GM21717 (cell line): Measurements from ENCODE around the gene NEMP1.

ENCODE experiments used
- ATAC-seq: cut with Tn5 transposase; IDR thresholded peaks from one replicate; pipeline ENCODE4 v1.9.1; 2021; ENCODE audit warnings: mild to moderate bottlenecking, moderate library complexity; ENCODE audit not compliant: unreplicated experiment

NEMP1 gene

DNA sequence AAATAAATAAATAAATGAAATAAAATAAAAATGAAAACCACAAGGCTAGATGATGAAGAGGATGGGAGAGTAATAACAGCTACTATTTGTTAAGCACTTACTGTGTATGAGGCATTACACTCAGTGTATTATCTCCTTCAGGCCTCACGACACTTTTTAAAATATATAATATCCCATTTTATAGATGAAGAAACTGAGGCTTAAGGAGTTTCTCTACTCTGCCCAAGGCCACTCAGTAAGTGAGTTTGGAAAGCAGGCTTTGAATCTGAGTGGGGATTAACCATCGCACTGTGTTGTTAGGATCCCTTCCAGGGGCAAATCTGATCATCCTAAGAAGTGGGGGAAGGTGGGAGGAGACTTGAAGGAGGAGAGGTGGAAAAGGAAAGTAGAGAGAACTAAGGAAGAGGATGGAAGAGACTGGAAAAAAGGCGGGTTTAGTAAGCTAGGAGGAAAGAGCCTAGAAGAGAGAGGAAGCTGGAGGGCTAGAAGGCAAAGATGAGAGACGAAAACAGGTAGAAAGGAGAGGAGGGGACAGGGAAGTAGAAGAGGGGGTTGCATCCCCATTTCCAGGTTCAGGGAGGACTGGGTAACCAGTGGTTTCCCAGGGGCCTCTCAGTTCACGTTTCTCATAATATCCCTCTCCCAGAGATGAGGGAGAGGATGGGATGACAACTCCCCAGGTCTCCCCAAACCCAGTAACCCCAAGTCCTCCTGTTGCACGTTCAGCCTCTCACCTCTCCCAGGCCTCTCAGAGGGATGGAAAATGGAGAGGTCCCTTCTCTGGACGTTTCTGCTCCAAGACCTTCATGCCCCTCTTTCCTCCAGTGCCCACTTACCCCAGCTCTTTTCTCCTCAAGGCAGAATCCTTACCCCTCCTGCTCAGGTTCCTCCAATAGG lies 30.9 kb upstream of the NEMP1 start:
- no peak for ATAC-seq

DNA sequence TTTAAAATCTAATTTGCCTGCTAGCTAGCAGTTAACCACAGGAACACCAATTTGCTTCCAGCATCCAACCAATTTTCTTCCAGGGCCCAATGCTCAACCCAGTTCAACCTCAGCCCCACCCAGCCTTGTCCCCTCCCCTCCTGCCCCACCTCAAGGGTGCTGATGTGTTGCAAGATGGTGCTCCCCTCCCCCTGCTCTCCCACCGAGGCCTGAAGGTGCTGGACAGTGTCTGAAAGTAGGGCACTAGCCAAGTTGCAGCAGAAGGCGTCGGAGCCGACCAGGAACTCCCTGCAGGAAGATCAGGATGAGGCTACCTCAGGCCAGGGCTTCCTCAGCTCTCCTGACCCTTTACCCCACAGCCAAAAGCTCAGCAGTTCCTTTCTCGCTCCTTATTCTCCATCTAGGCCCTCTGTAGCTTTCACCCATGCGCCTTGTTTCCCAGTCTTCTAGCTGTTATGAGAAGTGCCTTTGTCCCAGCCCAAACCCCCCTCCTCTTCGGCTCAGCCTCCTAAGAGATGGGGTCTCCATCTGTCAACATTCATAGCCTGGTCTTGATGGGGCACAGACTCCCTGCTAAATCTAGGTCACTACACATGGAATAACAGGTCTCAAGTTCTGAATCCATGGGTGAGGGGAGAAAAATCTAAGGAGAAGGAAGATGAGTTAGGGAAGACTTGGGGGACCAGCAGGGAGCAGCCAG lies 29.0 kb upstream of the NEMP1 start:
- ATAC-seq, result no peak

DNA sequence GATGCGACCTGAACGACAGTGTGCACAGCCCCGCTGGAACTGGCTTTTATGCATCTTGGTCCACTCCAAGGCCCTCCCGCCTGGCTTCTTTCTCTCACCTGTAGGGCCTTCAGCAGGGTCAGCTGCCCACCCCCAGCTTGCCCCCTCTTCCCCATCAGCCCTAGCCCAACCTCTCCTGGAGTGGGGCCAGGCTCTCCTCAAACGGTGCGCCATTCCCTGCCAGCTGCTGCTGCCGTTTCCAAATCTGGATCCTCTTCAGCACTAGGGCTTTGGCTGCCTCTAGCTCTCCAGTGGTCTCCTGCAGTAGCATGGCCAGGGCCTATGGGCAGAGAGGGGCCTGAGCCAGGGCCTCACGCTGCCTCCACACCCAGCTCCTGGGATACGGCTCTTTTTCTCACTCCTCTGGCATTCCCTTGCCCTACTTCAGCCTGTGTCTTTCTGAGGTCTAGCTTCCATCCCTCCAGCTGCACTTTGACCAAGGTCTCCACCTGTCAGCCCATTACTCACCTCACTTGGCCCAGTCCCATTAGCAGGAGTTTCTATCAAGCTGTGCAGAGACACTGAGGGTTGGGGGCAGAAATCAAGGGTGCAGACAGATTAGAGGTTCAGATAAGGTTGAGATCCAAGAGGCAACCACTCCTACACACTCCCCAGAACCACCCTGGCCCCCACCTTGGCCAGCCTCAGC lies 27.6 kb upstream of the NEMP1 start:
- no peak for ATAC-seq

DNA sequence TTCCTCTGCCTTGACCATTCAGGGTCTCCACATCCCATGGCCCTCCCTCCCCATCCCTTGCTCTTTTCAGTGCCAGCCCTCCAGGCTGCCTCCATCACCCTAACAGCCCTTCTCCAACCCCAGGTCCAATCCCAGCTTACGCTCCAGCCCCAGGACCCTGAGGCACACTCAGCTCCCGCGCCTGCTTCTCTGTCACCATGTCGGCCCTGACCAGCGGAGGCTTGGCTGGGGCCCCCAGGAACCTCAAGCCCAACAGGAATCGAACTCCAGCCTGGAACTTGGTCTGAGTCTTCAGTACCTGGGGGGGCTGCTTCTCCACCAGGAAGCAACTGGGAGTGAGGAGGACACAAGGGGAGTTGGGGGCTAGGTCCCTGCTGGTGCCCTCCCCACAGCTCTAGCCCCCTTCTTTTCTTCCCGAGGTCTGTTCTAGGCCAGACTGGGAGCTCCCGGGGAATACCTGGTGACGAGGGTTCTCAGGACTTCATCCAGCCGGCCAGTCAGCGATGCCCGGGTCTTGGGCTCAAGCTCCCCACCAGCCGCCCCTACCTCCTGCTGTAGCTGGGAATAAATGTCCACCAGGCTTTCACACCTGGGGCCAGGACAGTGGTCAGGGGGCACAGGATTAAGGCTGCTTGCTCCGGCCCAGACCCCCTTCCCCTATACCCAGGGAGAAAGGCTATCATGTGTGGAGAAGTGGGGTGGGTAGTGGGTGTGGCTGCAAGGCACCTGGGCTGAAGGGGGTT lies 26.6 kb upstream of the NEMP1 start:
- no peak for ATAC-seq

DNA sequence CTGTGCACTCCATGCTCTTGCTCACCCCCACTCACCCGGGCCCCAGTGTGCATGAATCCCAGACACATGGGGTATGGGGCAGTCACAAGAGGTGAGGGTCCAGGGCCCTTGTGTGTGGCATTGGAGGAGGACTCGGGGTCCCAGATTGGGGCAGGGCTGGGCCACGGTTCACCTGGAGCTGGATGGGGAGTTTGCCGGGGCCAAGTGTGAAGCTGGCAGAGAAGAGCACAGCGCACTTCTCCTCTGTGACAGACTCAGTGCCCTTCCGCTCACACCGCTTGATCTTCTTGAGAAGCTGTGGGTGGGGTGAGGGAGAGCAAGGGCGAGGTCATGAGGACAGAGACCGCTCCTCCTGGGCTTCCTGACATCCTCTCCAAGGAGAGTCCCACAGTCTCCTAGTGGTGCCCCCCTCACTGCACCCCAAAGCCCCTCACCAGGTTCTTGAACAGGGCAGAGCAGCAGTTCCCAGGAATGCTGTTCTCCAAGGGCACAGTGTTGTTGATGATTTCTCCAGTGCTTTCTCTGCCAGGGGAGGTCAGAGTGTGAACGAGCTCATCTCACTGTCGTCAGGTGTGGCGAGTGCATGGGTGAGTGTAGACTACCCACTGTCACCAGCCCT lies 25.8 kb upstream of the NEMP1 start:
- no peak for ATAC-seq

DNA sequence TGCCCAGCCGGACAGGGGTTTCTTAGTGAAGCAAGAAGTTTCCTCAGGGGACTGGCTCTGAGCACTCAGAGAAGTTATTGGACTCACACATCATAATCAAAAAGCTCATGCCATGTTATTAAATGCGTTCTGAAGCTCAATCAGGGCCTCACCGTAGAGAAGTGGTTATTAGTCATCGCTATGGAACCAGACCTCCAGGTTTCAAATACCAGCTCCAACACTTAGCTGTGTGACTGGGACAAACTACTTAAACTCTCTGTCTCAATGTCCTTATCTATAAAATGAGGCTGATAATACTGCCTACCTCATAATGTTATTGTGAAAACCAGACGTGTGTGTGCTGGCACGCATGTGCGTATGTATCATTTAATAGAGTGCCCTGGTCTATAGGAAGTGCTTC lies 25.3 kb upstream of the NEMP1 start:
- no peak for ATAC-seq

- ATAC-seq, result no peak
These were observed 23.5 kb upstream of the NEMP1 start for GRCh38 chr12:57101892-57102695.

DNA sequence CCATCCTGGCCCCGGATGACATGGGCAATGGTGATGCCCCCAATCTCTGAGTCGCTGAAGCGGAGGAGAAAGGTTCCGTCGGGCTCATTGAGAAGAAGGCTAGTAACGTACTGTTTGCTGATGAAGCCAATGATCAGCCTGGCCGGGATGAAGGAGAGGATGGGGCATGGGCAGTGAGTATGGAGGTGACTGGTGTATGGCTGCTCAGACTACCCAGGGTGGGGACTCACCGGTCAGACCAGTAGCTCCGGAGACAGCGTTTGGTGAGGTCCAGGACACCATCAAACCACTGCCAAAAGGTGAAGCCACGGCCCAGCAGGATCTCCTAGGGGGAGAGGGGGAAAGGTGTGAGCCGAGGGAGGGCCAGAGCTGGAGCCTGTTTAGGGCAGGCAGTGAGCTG lies 21.2 kb upstream of the NEMP1 start:
- ATAC-seq, result no peak

GRCh38 chr12:57099047-57099714 lies 20.6 kb upstream of the NEMP1 start:
- no peak for ATAC-seq

DNA sequence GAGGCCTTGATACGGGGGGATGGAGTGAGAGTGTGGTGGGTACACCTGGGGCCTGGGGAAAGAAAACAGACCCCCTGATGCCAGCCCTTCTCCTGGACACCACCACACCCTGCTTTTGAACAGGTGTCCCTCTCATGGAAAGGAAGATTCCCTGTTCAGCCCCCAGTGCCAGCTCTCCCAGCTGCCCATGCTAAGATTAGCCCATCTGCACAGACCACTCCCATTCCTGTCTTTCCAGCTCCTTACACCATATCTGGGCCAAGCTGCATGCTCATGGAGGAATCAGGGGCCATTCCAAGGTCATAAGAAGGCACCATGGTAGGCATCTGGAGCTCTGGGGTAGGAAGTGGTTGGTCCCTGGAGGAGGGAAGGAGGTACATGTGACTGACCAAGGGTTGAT lies 20.0 kb upstream of the NEMP1 start:
- ATAC-seq, result no peak

- no peak for ATAC-seq
These were observed 18.9 kb upstream of the NEMP1 start for GRCh38 chr12:57097554-57097835.

DNA sequence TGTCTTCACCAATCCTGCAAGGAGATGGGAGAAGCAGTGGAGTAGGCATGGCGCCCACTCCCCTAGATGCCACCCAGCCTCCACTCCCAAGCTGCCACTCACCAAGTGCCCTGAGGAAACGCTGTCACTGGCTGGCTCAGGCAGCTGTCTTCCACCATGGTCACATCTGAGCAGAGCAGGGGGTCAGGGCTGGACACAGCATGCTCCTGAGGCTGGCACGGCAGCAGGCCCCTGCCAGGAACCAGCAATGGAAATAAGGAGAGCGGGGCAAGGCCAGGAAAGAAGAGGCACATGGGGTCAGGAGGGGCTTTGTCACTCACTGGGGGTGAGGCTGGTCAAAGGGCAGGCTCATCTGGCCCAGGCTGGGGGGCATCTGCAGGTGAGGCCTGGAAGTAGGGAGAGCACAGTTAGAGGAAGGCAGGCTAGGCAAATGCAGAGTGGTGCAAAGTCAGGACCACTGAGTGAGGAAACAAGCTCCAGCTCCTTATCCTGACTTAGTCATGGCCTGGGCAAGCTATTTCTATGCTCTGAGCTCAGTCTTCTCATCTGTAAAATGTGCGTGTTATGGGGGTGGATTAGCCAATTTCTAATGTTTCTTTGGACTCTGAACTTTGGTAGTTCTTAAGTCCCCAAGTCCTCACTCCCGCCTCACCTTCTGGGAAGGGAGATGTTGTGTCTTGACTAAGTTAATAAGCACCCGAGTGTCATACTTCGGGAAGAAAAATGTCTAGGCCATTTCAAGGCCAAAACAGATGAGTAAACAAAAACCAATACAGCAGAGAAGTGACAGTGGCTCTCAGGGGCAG lies 18.4 kb upstream of the NEMP1 start:
- no peak for ATAC-seq

GRCh38 chr12:57096099-57096572 lies 17.5 kb upstream of the NEMP1 start:
- ATAC-seq, result no peak

GRCh38 chr12:57095440-57095839 lies 16.8 kb upstream of the NEMP1 start:
- ATAC-seq, result no peak

DNA sequence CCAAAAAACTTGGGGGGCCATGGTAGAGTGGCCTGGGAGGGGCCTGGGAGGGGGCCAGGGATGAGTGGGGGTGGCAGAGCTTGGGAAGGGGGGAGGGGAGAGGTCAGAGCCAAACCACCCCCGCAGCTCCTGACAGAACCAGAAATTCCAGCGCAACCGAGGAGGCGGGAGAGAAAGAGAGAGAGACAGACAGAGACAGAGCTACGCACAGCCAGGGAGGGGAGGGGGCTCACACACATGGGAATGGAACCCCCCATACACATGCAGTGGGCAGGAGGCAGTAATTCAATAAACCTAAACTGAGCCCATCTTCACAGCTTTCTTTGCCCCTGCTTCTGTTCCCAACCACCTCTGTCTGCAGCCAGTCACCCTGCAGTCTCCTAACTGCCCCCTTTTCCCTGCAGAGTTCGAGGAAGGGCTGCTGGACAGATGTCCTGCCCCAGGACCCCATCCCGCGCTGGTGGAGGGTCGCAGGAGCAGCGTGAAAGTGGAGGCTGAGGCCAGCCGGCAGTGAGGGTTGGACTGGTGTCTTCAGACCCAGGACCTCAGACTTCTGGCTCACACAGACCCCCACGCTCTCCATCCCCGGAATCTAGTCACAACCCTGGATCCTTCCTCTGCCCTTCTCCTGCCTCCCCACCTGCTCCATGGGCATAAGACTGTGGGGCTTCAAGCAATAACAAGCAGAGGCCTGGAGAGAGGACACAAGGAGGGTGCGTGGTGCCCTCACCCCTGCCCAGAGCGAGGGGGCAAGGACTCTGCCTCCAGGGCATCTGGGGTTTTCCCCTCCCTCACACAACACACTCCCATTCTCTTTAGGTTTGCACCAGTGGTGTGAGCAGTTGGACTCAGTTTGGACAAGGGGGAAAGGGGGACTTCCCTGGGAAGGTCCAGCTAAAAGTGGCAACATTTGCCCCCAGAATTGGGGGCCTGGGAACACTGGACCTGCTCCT lies 15.9 kb upstream of the NEMP1 start:
- ATAC-seq, result no peak

GRCh38 chr12:57093415-57094207 lies 15.0 kb upstream of the NEMP1 start:
- no peak for ATAC-seq
